CD4-positive, alpha-beta T cell (primary cell): ENCODE measurements around the gene SORCS2. TPM values are rescaled to one million over a fixed set of nuclear protein-coding genes. Genes with fewer than 3 reads are reported as not detected.

ENCODE experiments used
- ATAC-seq: fragments of 200-7000 bp; cut with Tn5 transposase; one replicate; pipeline ENCODE4 v1.10.0; 2022; ENCODE audit warnings: mild to moderate bottlenecking; ENCODE audit not compliant: poor library complexity
- CTCF ChIA-PET: fragments of 350-600 bp; sonication (Branson Sonifier 250); formaldehyde crosslinking; loops from one replicate; lab custom pipeline; 2021; ENCODE audit warnings: antibody characterized with exemption, inconsistent platforms; lab: Charles Lee
- POLR2A ChIA-PET: fragments of 350-600 bp; sonication (Branson Sonifier 250); formaldehyde crosslinking; loops from one replicate; lab custom pipeline; 2021; ENCODE audit warnings: antibody characterized with exemption, inconsistent platforms; lab: Charles Lee
- DNase-seq, 14 experiments: peaks; one replicate each; pipeline ENCODE4 v3.0.0-alpha.2; 2013 to 2020; ENCODE audit warnings: mixed read lengths in 2 of 14
- H3K27ac ChIP-seq, 2 donors: one replicate each; pipeline versions ENCODE4 v1.5.1 to v1.7.0; 2013; ENCODE audit warnings: low read length in 2 of 2, low read depth in 1 of 2, mild to moderate bottlenecking in 1 of 2
- H3K27me3 ChIP-seq, 2 experiments: 1 replicate in 1 of 2; 2 replicates in 1 of 2; pipeline versions ENCODE4 v1.6.1 to v1.7.0; 2013; ENCODE audit warnings: low read length in 2 of 2, control low read depth in 1 of 2, mild to moderate bottlenecking in 1 of 2, moderate library complexity in 1 of 2; ENCODE audit not compliant: insufficient read depth in 2 of 2, control insufficient read depth in 1 of 2
- H3K36me3 ChIP-seq: one replicate; pipeline ENCODE4 v1.6.1; 2013; ENCODE audit warnings: low read length, control low read depth; ENCODE audit not compliant: insufficient read depth
- H3K4me1 ChIP-seq: one replicate; pipeline ENCODE4 v1.6.1; 2013; ENCODE audit warnings: low read length, control low read depth; ENCODE audit not compliant: insufficient read depth
- H3K4me3 ChIP-seq: one replicate; pipeline ENCODE4 v1.5.1; 2013; ENCODE audit warnings: mild to moderate bottlenecking, low read length, moderate library complexity
- H3K9me3 ChIP-seq, 2 experiments: 1 replicate in 1 of 2; 2 replicates in 1 of 2; pipeline versions ENCODE4 v1.6.1 to v1.7.0; 2013; ENCODE audit warnings: low read length in 2 of 2, mild to moderate bottlenecking in 2 of 2, control low read depth in 1 of 2, moderate library complexity in 1 of 2; ENCODE audit not compliant: control insufficient read depth in 1 of 2, insufficient read depth in 1 of 2
- H3K27ac Mint-ChIP-seq: one replicate; pipeline ENCODE4 v1.8.0; 2020; ENCODE audit warnings: mixed read lengths
- H3K27me3 Mint-ChIP-seq: one replicate; pipeline ENCODE4 v1.8.0; 2021; ENCODE audit warnings: mixed read lengths
- H3K36me3 Mint-ChIP-seq: one replicate; pipeline ENCODE4 v1.8.0; 2021; ENCODE audit warnings: low read depth, mixed read lengths
- H3K4me1 Mint-ChIP-seq: one replicate; pipeline ENCODE4 v1.8.0; 2021; ENCODE audit warnings: low read depth, mixed read lengths
- H3K4me3 Mint-ChIP-seq: one replicate; pipeline ENCODE4 v1.8.0; 2020; ENCODE audit warnings: mild to moderate bottlenecking, mixed read lengths
- H3K9me3 Mint-ChIP-seq: one replicate; pipeline ENCODE4 v1.8.0; 2020; ENCODE audit warnings: mixed read lengths
- intact Hi-C, 2 experiments: fragments of 100-400 bp; cut with DNase I in 1 of 2; cut with micrococcal nuclease in 1 of 2; formaldehyde crosslinking; loops; one replicate each; pipeline versions ENCODE4 v1.15.1 to v1.9.0; 2023 to 2025; cut with DNase I, micrococcal nuclease
- total RNA-seq, 174 experiments: library from RNA in 2 of 174; stranded (reverse) in 2 of 174; gene quantifications; one replicate each; pipeline ENCODE4 v1.2.3 and lab custom pipeline; 2021 to 2026
- TF ChIP-seq, protein P1 (sequence below): fragments of 200-600 bp; IDR thresholded peaks from one replicate; pipeline ENCODE4 v1.8.0; 2022; ENCODE audit warnings: antibody characterized with exemption, mild to moderate bottlenecking

The SORCS2 gene
- total RNA-seq, 2 experiments from 2014 or later, result not detected

DNA sequence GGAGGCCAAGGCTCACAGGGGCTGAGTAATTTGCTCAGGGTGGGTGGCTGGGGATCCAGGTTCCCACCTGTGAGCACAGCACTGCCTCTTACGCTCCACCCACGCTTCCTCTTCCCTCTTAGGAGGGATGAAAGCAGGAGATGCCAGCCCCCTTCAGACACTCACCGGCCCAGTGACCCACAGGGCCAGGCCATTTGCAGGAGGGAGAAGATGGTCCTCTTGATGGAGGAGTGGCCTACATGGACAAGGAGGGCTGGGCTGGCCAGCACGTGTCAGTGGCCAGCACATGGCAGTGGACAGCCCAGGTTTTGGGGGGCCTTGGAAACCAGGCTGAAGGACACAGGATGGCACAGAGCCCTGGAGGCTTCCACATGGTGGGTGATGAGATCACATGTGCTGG lies 350.4 kb downstream of the SORCS2 start:
- DNase-seq (no peak), ATAC-seq (no peak)
- no peak overlapping the region for H3K4me3 ChIP-seq
- no peaks in the 10 kb centered on the region for H3K4me1 Mint-ChIP-seq
- no peaks in the 10 kb centered on the region for H3K27me3 ChIP-seq
- H3K27ac Mint-ChIP-seq, result no peak overlapping the region
- no peak overlapping the region for H3K4me3 Mint-ChIP-seq
- intact Hi-C loops, result no loop called here
- ChIA-PET CTCF (no interaction called here), POLR2A (no interaction called here)
- no peaks in the 10 kb centered on the region for H3K36me3 ChIP-seq
- peaks cover 5% of the 10 kb centered on the region for H3K27me3 Mint-ChIP-seq
- H3K36me3 Mint-ChIP-seq, result no peaks in the 10 kb centered on the region
- peaks cover 0 to 52% of the 10 kb centered on the region in 2 experiments for H3K9me3 ChIP-seq
- TF ChIP-seq, protein P1, sequence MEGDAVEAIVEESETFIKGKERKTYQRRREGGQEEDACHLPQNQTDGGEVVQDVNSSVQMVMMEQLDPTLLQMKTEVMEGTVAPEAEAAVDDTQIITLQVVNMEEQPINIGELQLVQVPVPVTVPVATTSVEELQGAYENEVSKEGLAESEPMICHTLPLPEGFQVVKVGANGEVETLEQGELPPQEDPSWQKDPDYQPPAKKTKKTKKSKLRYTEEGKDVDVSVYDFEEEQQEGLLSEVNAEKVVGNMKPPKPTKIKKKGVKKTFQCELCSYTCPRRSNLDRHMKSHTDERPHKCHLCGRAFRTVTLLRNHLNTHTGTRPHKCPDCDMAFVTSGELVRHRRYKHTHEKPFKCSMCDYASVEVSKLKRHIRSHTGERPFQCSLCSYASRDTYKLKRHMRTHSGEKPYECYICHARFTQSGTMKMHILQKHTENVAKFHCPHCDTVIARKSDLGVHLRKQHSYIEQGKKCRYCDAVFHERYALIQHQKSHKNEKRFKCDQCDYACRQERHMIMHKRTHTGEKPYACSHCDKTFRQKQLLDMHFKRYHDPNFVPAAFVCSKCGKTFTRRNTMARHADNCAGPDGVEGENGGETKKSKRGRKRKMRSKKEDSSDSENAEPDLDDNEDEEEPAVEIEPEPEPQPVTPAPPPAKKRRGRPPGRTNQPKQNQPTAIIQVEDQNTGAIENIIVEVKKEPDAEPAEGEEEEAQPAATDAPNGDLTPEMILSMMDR, result no peak
- peaks cover 6% of the 10 kb centered on the region for H3K9me3 Mint-ChIP-seq
- H3K4me1 ChIP-seq, result peaks cover 6% of the 10 kb centered on the region
- H3K27ac ChIP-seq, result no peak overlapping the region

DNA sequence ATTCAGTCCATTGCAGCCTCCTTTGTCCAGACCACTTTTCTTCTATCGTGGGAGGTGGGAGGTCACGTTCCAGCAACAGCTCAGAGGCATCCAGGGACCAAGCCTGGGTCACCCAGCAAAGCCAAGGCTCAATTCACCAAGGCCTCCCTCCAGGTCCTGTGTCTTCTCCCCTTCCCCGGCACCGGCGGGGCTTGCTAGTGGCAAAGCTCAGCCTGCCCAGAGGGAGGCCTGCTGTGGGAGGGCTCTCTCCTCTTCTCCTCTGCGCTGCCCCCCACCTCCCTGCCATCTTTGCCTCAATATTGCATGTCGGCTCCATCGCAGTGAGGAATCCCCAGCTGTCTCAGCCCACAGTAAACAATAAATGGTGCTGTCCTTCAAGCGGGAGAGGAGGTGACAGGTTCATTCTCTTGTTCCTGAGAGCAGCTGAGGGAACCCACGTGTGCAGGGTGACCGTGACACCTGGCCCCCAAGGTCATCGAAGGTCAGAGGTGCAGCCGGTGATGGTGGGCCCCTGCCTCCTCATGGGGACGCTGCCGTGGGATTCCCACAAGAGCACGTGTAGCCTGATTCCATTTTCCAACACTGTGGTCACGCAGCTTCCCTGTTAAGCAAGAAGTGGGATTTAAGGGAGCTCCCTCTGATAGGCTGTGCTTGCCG lies 353.9 kb downstream of the SORCS2 start:
- H3K4me3 ChIP-seq, result no peak overlapping the region
- Mint-ChIP-seq H3K27me3 (peaks cover 17% of the 10 kb centered on the region), H3K4me3 (no peak overlapping the region), H3K36me3 (no peaks in the 10 kb centered on the region), H3K9me3 (peaks cover 6% of the 10 kb centered on the region), H3K27ac (no peak overlapping the region), H3K4me1 (no peaks in the 10 kb centered on the region)
- intact Hi-C loops, result no loop called here
- H3K4me1 ChIP-seq, result no peaks in the 10 kb centered on the region
- H3K36me3 ChIP-seq, result no peaks in the 10 kb centered on the region
- TF ChIP-seq, protein P1, result no peak
- ATAC-seq (no peak), DNase-seq (no peak)
- ChIA-PET CTCF (no interaction called here), POLR2A (no interaction called here)
- H3K27ac ChIP-seq, result no peak overlapping the region
- peaks cover 0 to 38% of the 10 kb centered on the region in 2 experiments for H3K9me3 ChIP-seq
- peaks cover 0 to 2% of the 10 kb centered on the region in 2 experiments for H3K27me3 ChIP-seq

DNA sequence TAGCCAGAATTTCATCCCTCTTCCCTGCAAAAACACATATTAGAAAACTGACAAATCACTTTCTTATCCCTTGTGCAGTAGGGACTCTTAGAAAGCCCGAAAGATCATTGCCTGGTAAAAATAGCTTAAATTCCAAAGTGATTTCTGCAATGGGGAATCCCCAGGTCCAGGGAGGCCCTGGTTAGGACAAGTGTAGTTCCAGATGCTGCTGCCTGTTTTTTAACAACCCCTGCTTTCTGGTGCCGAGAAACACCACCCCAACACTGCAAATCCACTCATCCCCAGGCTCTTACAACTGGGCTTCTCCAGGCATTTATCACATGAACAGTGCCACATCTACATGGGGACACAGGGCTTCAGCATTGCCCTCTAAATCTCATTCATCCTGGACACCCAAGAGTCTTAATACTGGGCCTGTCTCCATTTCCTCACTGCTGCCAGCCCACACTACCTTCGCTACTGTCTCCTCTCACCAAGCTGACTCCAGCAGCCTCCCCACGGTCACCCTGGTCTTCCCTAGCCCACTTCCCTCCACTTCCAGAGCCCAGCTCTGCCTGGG lies 354.6 kb downstream of the SORCS2 start:
- intact Hi-C loops, result no loop called here
- no peaks in the 10 kb centered on the region for H3K36me3 Mint-ChIP-seq
- TF ChIP-seq, protein P1, result no peak
- CTCF ChIA-PET, result no interaction called here
- peaks cover 17% of the 10 kb centered on the region for H3K27me3 Mint-ChIP-seq
- ATAC-seq (no peak), DNase-seq (no peak)
- H3K27ac Mint-ChIP-seq, result no peak overlapping the region
- no peak overlapping the region for H3K4me3 Mint-ChIP-seq
- Histone ChIP-seq H3K4me1 (no peaks in the 10 kb centered on the region), H3K27me3 (peaks cover 0 to 2% of the 10 kb centered on the region in 2 experiments), H3K9me3 (peaks cover 0 to 38% of the 10 kb centered on the region in 2 experiments), H3K4me3 (no peak overlapping the region), H3K27ac (no peak overlapping the region), H3K36me3 (no peaks in the 10 kb centered on the region)
- peaks cover 6% of the 10 kb centered on the region for H3K9me3 Mint-ChIP-seq
- POLR2A ChIA-PET, result no interaction called here
- H3K4me1 Mint-ChIP-seq, result no peaks in the 10 kb centered on the region
